Heart right ventricle (tissue), 16 donors: ENCODE results near the gene CLMN. TPM values are rescaled to one million over a fixed set of nuclear protein-coding genes. Genes with fewer than 3 reads are reported as not detected.

Experiments used
- ATAC-seq, 8 donors: fragments of 200-7000 bp; cut with Tn5 transposase; one replicate each; pipeline ENCODE4 v1.9.1; 2020; ENCODE audit warnings: mild to moderate bottlenecking in 8 of 8, moderate library complexity in 8 of 8, moderate number of reproducible peaks in 1 of 8
- DNase-seq, 2 donors: peaks; one replicate each; pipeline ENCODE4 v3.0.0-alpha.2; 2020
- H3K27ac ChIP-seq, 10 donors: fragments of 200-600 bp; sonication (generic) in 2 of 10; one replicate each; pipeline versions ENCODE4 v1.5.0 to v1.8.0; 2020 to 2022; ENCODE audit warnings: mild to moderate bottlenecking in 3 of 10
- H3K27me3 ChIP-seq, 7 donors: fragments of 200-600 bp; one replicate each; pipeline ENCODE4 v1.8.0; 2021 to 2022; ENCODE audit warnings: mild to moderate bottlenecking in 2 of 7
- H3K36me3 ChIP-seq, 9 donors: fragments of 200-600 bp; sonication (generic) in 1 of 9; one replicate each; pipeline versions ENCODE4 v1.5.0 to v1.8.0; 2020 to 2022; ENCODE audit warnings: mild to moderate bottlenecking in 2 of 9
- H3K4me1 ChIP-seq, 9 donors: fragments of 200-600 bp; sonication (generic) in 1 of 9; one replicate each; pipeline versions ENCODE4 v1.5.0 to v1.8.0; 2020 to 2022; ENCODE audit warnings: mild to moderate bottlenecking in 4 of 9
- H3K4me3 ChIP-seq, 10 donors: fragments of 200-600 bp; sonication (generic) in 2 of 10; one replicate each; pipeline versions ENCODE4 v1.5.0 to v1.8.0; 2020 to 2022; ENCODE audit warnings: mild to moderate bottlenecking in 7 of 10, moderate library complexity in 2 of 10
- H3K9me3 ChIP-seq, 11 donors: fragments of 200-600 bp in 10 of 11; sonication (generic) in 2 of 11; one replicate each; pipeline versions ENCODE4 v1.5.0 to v1.8.0; 2013 to 2022; ENCODE audit warnings: mild to moderate bottlenecking in 2 of 11, control low read depth in 1 of 11, moderate library complexity in 1 of 11
- WGBS, 2 donors: extraction: QIAGEN DNeasy Blood & Tissue Kit; methylation state at CpG; one replicate each; pipeline ENCODE4 v1.1.7; 2013; ENCODE audit warnings: inconsistent platforms in 1 of 2; 5-methylcytosine and 5-hydroxymethylcytosine counted together
- intact Hi-C, 10 donors: fragments of 100-400 bp; cut with DNase I; formaldehyde crosslinking; loops; one replicate each; pipeline versions ENCODE4 v1.11.1 to v1.14.2; 2022
- polyA plus RNA-seq, 2 donors: library from polyadenylated mRNA; stranded (reverse); fragments of 200-250 nt; gene quantifications; one replicate each; pipeline ENCODE4 v1.2.3, GENCODE V29; 2013
- total RNA-seq, 10 donors: library from RNA; stranded (reverse); fragmentation: NEBNext Ultra II Directional in 3 of 10; extraction: Animal tissue kit (Norgen Biotek cat#: 25700) in 3 of 10; gene quantifications; one replicate each; pipeline versions ENCODE4 v1.2.1 to v1.2.4, GENCODE V29; 2021 to 2023
- TF ChIP-seq, protein P1 (sequence below), 9 donors: fragments of 200-600 bp; sonication (generic) in 2 of 9; IDR thresholded peaks; one replicate each; pipeline versions ENCODE4 v1.5.0 to v1.8.0; 2021 to 2022; ENCODE audit warnings: antibody characterized with exemption in 9 of 9, mild to moderate bottlenecking in 5 of 9, moderate library complexity in 1 of 9
- donor health status: Arrhythmogenic right ventricular cardiomyopathy.
- donor health status: ischemic (EF 13 %, LVEDD 7.1; RV severe dilation, severe dysfunction).
- donor health status: healthy with polysubstance abuse.
- donor health status: DM: no; HTN: yes; CAD: no.
- donor health status: DM: no; HTN: no; CAD: no.
- donor health status: ischemic (EF 25% LVEDD 6.9; RV normal size, moderate dysfunction).
- donor health status: ischemic (EF 25% LVEDD 5.7; RV mildly dilated, moderate dysfunction).
- donor health status: healthy.
- donor health status: DM: yes; HTN: yes; CAD: no.
- donor health status: Ischemic cardiomyopathy.
- donor health status: ischemic (EF 35%, LVEDD 5.7; RV mildly dilated, moderate dysfunction).
- donor health status: nonischemic (EF 11% LVEDD 7.7; RV severe dilation, severe dysfunction).
- donor health status: DM: yes; HTN: yes; CAD: no.
- donor health status: PGD.
- donor health status: ischemic (EF 29% LVEDD 5.4; RV normal size, mild dysfunction).
- donor health status: nonischemic (EF 23%, LVEDD 6.1; RV moderate dilation, normal function).

The CLMN gene
- total and polyA plus RNA-seq, 12 donors, result 2.6 to 14.5 (median 5.9) TPM

DNA sequence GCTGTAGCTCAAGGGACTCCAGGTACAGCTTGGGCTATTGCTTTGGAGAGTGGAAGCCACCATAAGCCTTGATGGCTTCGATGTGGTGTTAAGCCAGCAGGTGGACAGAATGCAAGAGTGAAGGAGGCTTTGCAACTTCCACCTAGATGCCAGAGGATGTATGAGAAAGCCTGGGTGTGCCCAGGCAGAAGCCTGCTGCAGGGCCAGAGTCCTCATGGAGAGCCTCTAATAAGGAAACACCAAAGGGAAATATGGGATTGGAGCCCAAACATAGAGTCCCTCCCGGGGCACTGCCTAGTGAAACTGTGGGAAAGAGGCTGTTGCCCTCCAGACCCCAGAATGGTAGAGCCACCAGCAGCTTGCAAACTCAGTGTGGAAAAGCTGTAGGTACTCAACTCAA, 152.5 kb downstream of the CLMN start:
- H3K4me1 ChIP-seq, result peaks cover 0 to 22% (median 3%) of the 10 kb centered on the region in 9 donors

DNA sequence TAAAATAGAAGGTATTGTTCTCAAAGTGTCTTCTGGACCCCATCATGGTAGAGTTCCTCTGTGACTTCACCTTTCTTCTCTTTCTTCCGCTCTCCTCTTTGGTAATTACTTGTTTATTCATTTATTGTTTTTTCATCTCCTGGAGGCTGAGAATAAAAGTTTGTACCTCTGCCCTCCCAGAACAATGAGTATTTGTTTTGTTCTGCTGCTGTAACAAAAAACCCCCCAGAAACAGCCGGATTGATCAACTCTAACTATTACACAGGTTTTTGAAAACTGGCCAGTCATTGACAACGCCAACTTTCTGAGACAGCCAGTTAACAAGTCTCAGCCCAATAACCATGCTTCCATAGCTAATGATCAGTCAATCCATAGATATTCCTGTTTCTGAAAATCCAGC, 154.2 kb downstream of the CLMN start:
- intact Hi-C loops, result no loop called here
- Histone ChIP-seq H3K4me3 (no peak overlapping the region), H3K27ac (no peak overlapping the region), H3K4me1 (peaks cover 0 to 24% (median 3%) of the 10 kb centered on the region in 9 donors), H3K36me3 (no peaks in the 10 kb centered on the region), H3K27me3 (no peaks in the 10 kb centered on the region), H3K9me3 (peaks cover 0 to 24% (median 3%) of the 10 kb centered on the region in 11 donors)
- no peak for DNase-seq
- ATAC-seq, result no peak
- TF ChIP-seq, protein P1, sequence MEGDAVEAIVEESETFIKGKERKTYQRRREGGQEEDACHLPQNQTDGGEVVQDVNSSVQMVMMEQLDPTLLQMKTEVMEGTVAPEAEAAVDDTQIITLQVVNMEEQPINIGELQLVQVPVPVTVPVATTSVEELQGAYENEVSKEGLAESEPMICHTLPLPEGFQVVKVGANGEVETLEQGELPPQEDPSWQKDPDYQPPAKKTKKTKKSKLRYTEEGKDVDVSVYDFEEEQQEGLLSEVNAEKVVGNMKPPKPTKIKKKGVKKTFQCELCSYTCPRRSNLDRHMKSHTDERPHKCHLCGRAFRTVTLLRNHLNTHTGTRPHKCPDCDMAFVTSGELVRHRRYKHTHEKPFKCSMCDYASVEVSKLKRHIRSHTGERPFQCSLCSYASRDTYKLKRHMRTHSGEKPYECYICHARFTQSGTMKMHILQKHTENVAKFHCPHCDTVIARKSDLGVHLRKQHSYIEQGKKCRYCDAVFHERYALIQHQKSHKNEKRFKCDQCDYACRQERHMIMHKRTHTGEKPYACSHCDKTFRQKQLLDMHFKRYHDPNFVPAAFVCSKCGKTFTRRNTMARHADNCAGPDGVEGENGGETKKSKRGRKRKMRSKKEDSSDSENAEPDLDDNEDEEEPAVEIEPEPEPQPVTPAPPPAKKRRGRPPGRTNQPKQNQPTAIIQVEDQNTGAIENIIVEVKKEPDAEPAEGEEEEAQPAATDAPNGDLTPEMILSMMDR (IDR thresholded peaks at IDR 0.05), result no peak
- WGBS, 2 donors, result 96 to 97% methylated on average over 3 of the region's 3 CpGs

More for the DNA sequence above, 152.5 kb downstream of the CLMN start:
- H3K4me3 ChIP-seq, result no peak overlapping the region
- no peak for DNase-seq
- no peaks in the 10 kb centered on the region for H3K27me3 ChIP-seq
- intact Hi-C loops, result no loop called here
- peaks cover 0 to 24% (median 3%) of the 10 kb centered on the region in 11 donors for H3K9me3 ChIP-seq
- 92 to 98% methylated on average over 2 of the region's 2 CpGs for WGBS, 2 donors
- no peak for ATAC-seq
- H3K36me3 ChIP-seq, result no peaks in the 10 kb centered on the region
- no peak overlapping the region for H3K27ac ChIP-seq
- TF ChIP-seq, protein P1 (IDR thresholded peaks at IDR 0.05), result no peak

DNA sequence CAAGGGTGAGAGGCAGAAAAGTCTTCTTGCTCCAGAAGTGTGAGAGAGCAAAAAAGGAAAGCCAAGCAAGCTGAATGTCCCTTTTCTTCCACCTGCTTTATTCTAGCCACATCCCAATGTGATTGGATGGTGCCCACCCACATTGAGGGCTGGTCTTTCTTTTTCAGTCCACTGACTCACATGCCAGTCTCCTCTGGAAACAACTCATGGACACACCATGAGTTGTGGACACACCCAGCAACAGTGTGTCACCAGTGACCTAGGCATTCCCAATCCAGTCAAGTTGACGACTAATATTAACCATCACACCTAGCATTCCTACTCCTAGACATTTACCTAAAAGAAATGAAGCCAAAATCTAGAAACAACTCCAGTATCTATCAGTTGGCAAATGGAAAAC, 155.2 kb downstream of the CLMN start:
- Histone ChIP-seq H3K4me1 (peaks cover 0 to 24% (median 3%) of the 10 kb centered on the region in 9 donors), H3K9me3 (peaks cover 0 to 24% (median 3%) of the 10 kb centered on the region in 11 donors), H3K27me3 (no peaks in the 10 kb centered on the region), H3K36me3 (no peaks in the 10 kb centered on the region), H3K4me3 (no peak overlapping the region), H3K27ac (no peak overlapping the region)
- intact Hi-C loops, result no loop called here
- no peak for DNase-seq
- 98 to 100% methylated on average over 1 of the region's 1 CpG for WGBS, 2 donors
- no peak for ATAC-seq
- TF ChIP-seq, protein P1 (IDR thresholded peaks at IDR 0.05), result no peak

DNA sequence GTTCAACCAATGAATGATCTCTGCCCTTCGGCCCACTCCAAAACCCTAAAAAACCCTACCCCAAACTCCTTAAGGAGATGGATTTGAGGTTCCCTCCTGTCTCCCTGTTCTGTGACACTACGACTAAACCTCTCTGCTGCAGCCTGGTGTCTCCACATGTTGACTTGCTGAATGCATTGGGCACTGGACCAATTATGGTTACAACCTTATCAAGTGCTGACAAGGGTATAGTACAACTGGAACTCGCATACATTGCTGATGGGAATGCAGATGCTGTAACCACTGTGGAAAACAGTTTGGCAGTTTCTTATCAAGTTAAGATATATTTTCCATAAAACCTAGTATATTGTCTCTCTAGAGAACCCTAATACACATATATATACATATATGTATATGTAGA, 156.0 kb downstream of the CLMN start:
- Histone ChIP-seq H3K4me3 (no peak overlapping the region), H3K27me3 (no peaks in the 10 kb centered on the region), H3K9me3 (peaks cover 0 to 24% (median 3%) of the 10 kb centered on the region in 11 donors), H3K36me3 (no peaks in the 10 kb centered on the region), H3K27ac (peak overlapping the region in 1 of 10 donors; percentile 64), H3K4me1 (peaks cover 0 to 27% (median 3%) of the 10 kb centered on the region in 9 donors)
- ATAC-seq (no peak), DNase-seq (no peak)
- TF ChIP-seq, protein P1 (IDR thresholded peaks at IDR 0.05), result no peak
- WGBS, 2 donors, result 51 to 60% methylated on average over 3 of the region's 3 CpGs
- intact Hi-C loops, result loop anchor here in 1 of 10 donors (2.0 kb wide), 1 partner anchor 19 kb away; no protein-coding TSS in a partner anchor
